Right renal pelvis (tissue), 4 donors: ENCODE measurements around the gene ATP5MG. TPM values are rescaled to one million over a fixed set of nuclear protein-coding genes. Genes with fewer than 3 reads are reported as not detected.
"Not testable (repeated sequence)": the region's sequence is repeated elsewhere in the genome, so short reads cannot be mapped to it uniquely, and the experiment has no call there.

Source experiments
- DNase-seq, 4 donors: peaks; one replicate each; pipeline ENCODE4 v3.0.0-alpha.2; 2013; ENCODE audit warnings: low read depth in 4 of 4, low spot score in 3 of 4, missing footprints in 1 of 4
- polyA plus RNA-seq, 4 donors: library from polyadenylated mRNA; unstranded; fragments of 120-200 nt; gene quantifications; one replicate each; pipeline ENCODE4 v1.2.1, GENCODE V29; 2013; ENCODE audit not compliant: insufficient read length in 4 of 4

ATP5MG gene
- polyA plus RNA-seq, 4 donors: 398 to 470 (median 428) TPM

- DNase-seq: not testable (repeated sequence)
These were observed 1.2 kb downstream of the ATP5MG start for GRCh38 chr11:118402594-118402993.

- no peak for DNase-seq
These were observed 5.3 kb downstream of the ATP5MG start for GRCh38 chr11:118406599-118407166.

DNA sequence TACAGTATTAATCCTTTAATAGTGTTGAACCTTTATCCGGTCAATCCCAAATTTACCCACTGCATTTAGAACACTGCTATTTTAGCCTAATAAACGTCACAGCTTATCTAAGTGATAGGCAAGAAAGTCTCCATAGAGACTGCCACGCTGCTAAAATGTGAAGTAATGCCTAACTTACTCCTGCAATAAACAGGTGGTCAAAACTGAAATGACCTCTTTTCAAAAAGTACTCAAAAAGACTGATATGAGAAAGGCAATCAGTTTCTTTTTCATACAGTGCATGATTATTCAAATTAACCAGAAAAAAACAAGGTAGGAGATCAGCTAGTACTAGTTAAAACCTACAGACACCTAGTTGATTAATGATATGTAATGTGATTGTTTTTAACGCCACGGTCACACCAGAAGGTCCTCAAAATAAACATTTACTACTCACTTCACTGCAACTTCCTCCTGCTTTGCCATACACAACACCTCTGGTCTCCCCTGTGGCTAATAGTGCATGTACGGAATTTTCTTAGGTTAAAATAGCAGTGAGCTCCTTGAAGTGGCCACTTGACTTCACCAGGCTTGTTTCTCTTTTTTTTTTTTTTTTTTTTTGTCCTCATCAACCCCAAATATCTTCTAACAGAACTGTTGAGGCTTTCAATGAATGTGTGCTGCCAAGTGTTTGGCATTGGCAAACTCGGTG lies 8.8 kb downstream of the ATP5MG start:
- DNase-seq: no peak

- no peak for DNase-seq
These were observed 10.1 kb downstream of the ATP5MG start for GRCh38 chr11:118411530-118411929.

- DNase-seq: no peak
These were observed 11.5 kb downstream of the ATP5MG start for GRCh38 chr11:118412921-118413320.

DNA sequence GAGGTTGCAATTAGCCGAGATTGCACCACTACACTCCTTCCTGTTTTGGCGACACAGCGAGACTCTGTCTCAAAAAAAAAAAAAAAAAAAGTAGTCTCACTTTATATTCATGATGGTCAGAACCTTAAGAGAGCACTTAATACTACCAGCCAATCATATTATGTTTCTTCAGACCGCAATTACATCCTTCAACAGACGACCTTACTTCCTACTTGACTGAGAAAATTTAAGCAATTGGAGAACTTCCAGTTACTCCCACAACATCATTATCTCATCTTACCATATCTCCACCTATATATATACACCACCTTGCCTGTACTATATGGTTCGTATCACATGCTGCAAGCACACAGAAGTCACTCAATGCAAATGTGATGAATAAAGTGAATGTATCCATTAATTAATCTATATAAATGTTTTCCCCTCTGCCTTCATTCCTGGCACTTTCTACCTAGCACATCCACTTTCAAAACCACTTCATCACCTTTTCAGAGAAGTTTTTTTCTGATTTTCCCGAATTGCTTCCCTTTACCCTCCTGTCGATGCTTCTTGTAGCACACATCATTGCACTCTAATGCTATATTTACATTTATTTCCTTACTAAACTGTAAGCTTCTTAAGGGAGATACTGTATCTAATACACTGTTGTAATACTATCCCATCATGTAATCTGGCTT lies 13.8 kb downstream of the ATP5MG start:
- DNase-seq: no peak

- DNase-seq: no peak
These were observed 14.3 kb downstream of the ATP5MG start for GRCh38 chr11:118415739-118416068.

DNA sequence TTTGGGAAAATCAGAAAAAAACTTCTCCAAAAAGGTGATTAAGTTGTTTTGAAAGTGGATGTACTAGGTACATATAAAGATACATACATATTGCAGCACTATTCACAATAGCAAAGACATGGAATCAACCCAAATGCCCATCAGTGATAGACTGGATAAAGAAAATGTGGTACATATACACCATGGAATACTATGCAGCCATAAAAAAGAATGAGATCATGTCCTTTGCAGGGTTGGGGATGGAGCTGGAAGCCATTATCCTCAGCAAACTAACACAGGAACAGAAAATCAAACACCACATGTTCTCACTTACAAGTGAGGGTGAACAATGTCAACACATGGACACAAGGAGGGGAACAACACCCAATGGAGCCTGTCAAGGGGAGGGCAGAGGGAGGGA lies 15.5 kb downstream of the ATP5MG start:
- DNase-seq: not testable (repeated sequence)

- no peak for DNase-seq
These were observed 16.4 kb downstream of the ATP5MG start for GRCh38 chr11:118417801-118418200.

DNA sequence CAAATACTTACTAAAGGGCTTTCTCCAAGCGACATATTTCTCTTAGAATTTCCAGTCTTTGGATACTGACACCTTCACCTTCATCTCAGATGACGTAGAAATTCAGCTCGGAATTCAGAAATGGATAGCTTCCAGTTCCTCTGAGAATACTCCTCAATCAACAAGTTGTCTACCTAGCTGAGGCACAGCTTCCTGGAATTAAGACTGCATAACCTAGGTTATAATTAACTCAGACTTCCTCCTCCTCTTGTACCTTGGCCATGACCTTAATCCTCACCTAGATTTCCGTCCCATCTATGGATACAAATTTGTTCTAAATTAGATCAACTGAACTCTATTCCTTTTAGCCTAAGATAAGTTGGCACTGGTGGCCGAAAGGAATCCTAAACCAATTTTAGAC lies 17.4 kb downstream of the ATP5MG start:
- DNase-seq: no peak

DNA sequence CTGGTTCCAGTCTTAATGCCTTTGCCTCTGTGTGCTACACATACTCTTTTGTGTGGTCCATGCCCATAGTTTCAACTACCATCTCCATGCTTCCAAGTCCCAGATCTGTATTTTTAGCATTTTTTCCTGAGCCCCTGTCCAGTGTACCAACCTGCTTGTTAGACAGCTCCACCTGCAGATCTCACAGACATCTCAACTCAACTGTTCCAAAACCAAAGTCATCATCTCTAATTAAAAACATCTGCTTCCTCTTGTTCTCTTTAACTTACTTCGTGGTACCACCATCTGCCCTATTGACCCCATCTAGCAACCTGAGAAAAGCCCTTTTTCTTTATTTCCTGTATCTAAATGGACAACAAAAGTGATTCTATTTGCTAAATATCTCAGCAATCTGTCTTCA lies 26.3 kb downstream of the ATP5MG start:
- no peak for DNase-seq

DNA sequence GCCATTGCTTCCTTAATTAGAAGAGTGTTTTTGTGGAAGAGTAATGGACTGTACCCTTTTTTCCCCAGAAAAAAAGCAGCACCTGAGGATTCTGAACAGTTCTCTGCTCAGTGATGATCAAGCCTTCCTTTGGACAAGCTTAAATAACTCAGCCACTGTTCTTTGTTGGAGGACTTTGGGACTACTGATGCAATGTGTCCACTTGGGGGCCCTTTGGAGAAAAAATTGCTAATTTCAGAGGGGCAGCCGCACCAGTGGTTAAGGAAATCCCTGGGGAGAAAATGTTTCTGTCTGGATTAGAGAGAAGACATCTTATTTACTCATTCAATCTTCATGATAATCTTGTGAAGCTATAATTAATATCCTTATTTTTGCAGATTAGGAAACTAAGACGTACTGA lies 29.6 kb downstream of the ATP5MG start:
- no peak for DNase-seq

DNA sequence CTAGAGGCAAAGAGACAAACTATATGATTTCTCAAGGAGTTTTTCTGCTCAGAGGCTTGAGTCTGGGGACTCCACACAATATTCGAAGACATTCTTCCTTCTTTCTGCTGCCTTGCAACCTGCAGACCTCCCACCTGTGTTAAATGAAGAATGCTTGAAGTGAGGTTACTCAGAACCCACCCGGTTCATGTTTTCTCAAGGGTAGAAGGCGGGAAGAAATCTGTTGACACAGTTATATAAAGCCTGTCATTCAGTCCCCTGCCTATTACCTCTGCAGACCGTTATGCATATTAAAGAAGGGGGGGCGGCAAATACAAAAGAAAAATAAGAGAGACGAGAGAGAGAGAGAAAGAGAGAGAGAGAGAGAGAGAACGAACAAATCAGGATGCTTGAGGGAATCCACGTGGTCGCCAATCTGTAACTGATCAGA lies 32.7 kb downstream of the ATP5MG start:
- DNase-seq: no peak

- DNase-seq: peak in 2 of 4 donors; percentile 30 to 35
These were observed 33.3 kb downstream of the ATP5MG start for GRCh38 chr11:118434553-118435289.

DNA sequence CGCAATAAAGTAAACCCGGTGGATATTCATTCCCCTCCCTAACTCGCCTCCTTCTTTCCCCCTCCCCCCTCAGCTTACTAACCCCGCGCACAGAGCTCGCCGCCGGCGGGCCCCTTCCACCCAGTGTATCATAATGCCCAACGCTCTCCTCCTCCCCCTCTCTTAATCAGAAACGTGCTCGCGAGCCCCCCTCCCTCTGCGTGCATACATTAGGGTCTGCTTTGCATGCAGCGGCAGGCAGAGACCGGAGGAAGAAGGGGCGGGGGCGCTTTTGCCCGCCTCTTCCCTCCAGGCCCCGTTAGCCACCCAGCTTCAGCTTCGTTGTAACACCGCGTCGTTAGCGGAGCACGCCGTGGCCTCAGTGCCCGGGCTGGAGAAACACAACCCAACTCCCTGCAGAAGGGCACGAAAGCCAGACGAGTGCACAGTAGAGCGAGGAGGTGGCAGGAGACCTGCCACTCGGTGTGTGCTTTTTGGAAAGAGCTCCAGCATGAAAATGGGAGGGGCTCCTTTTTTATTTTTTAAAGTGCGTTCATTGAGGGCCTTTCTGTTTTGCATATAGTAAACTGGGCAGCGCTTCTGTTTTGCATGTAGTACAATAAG lies 34.0 kb downstream of the ATP5MG start:
- DNase-seq: peak in 2 of 4 donors; percentile 36 to 57

DNA sequence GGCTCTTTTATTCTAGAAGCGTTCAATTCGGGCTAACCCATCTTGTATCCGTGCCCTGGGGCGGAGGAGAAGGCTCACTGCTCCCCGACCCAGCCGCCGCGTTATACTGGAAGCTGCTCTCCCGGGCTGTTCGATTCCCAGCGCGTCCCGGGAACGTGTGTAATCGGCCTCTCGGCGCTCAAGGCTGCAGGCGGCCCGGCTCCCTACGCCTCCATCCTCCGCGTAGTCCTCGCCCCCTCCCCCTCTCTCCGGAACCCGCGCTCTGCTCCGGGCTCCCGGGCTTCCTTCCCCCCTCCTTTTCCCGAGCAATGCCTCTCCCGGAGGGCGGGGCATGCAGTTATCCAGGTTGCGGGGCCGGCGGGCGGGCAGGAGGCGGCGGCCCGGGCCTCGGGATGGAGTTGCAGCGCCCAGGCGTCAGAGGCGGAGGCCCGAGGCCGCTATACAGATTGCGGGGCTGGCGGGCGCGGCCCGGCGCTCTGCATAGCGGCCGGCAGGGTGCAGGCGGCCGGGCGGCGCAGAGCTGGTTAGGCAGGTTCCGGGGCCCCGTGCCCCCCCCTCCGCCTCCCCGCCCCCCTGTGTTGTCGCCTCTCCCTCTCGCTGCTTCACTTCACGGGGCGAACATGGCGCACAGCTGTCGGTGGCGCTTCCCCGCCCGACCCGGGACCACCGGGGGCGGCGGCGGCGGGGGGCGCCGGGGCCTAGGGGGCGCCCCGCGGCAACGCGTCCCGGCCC lies 34.7 kb downstream of the ATP5MG start, which contains the start of gene KMT2A:
Gene KMT2A (plus strand): TSS at position 600 of the 732 bp plus-strand sequence. CDS start 21 bp downstream, at position 621.
- peak; percentile 92 to 96 (median 94) for DNase-seq

GRCh38 chr11:118436639-118437207 lies 35.3 kb downstream of the ATP5MG start:
- DNase-seq: peak in 1 of 4 donors; percentile 18

DNA sequence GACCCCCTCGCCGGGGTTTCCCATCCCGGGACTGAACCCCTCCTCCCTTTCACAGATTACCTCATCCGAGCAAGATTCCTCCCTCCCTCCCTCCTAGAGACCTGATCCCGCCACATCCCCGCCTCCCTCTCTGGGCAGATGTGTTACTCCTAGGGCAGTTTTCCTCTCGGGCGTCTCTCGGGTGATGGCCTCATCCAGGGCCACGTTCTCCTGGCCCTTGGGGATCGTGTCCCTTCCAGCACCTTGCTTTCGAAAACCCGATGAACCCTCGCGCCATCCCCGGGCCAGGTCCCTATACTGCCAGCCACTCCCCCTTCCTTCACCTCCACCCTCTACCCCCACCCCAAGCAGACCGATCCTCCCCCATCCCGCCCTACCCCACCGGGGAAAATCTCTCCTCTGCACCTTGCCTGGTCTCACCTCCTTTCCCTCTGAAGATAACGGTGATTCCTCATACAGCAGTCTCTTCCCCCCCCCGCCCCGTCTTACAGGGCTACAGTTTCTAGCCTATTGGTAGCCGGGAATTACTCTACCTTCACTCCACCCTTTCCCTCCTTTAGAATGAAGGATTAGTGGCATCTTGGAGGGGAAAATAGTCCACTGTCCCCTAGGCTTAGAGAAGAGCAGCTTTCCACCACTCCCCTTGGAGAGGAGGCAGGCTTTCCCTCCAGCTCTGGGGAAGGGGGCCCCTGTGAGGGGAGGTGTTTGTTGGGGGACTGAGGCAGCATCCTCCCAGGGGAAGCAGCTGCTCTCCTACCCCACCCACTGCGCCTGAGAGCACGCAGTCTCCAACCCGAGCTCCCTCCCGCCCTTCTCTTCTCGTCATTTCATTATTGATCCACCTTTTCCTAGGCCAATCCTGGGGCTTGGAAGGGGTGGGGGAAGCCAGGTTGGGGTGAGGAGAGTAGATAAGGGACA lies 36.1 kb downstream of the ATP5MG start:
- DNase-seq: peak in 2 of 4 donors; percentile 21 to 39
